CD4-positive, alpha-beta T cell treated with Interleukin-6 at 100 ng/mL for 8 hours (primary cell): ENCODE measurements around the gene RGS7BP.

ENCODE experiments used
- DNase-seq: peaks from one replicate; pipeline ENCODE4 v3.0.0-alpha.2; 2020; ENCODE audit warnings: mixed read lengths, low spot score

The RGS7BP gene

GRCh38 chr5:64505769-64506566 lies at the start of gene RGS7BP:
Gene RGS7BP (plus strand): TSS chr5:64506015. CDS start chr5:64506625, 610 bp downstream.
- DNase-seq, result no peak

GRCh38 chr5:64457846-64458245 lies 48.0 kb upstream of the RGS7BP start:
- no peak for DNase-seq

GRCh38 chr5:64458948-64459347 lies 46.9 kb upstream of the RGS7BP start:
- no peak for DNase-seq

- DNase-seq, result no peak
Observed at GRCh38 chr5:64462391-64462790, 43.4 kb upstream of the RGS7BP start.

GRCh38 chr5:64486163-64486562 lies 19.7 kb upstream of the RGS7BP start:
- no peak for DNase-seq

GRCh38 chr5:64487283-64487682 lies 18.5 kb upstream of the RGS7BP start:
- DNase-seq, result no peak

GRCh38 chr5:64489857-64490256 lies 16.0 kb upstream of the RGS7BP start:
- no peak for DNase-seq

GRCh38 chr5:64497386-64497785 lies 8.4 kb upstream of the RGS7BP start:
- DNase-seq, result no peak

- DNase-seq, result no peak
Observed at GRCh38 chr5:64502196-64502595, 3.6 kb upstream of the RGS7BP start.

GRCh38 chr5:64506567-64507263 lies 900 bp downstream of the RGS7BP start:
- DNase-seq, result no peak

- no peak for DNase-seq
Observed at GRCh38 chr5:64507264-64507605, 1.4 kb downstream of the RGS7BP start.

- no peak for DNase-seq
Observed at GRCh38 chr5:64509828-64510227, 4.0 kb downstream of the RGS7BP start.

GRCh38 chr5:64513492-64513891 lies 7.7 kb downstream of the RGS7BP start:
- DNase-seq, result no peak

GRCh38 chr5:64514612-64515011 lies 8.8 kb downstream of the RGS7BP start:
- no peak for DNase-seq

GRCh38 chr5:64516216-64516615 lies 10.4 kb downstream of the RGS7BP start:
- DNase-seq, result no peak

- DNase-seq, result no peak
Observed at GRCh38 chr5:64518793-64519192, 13.0 kb downstream of the RGS7BP start.

- no peak for DNase-seq
Observed at GRCh38 chr5:64519263-64519662, 13.4 kb downstream of the RGS7BP start.

- DNase-seq, result no peak
Observed at GRCh38 chr5:64526734-64527439, 21.1 kb downstream of the RGS7BP start.

GRCh38 chr5:64530076-64530475 lies 24.3 kb downstream of the RGS7BP start:
- DNase-seq, result no peak

GRCh38 chr5:64532212-64532611 lies 26.4 kb downstream of the RGS7BP start:
- DNase-seq, result no peak

GRCh38 chr5:64532657-64533056 lies 26.8 kb downstream of the RGS7BP start:
- DNase-seq, result no peak

- no peak for DNase-seq
Observed at GRCh38 chr5:64534033-64534432, 28.2 kb downstream of the RGS7BP start.

- DNase-seq, result no peak
Observed at GRCh38 chr5:64557911-64558310, 52.1 kb downstream of the RGS7BP start.
